ENCODE results near the gene WDR5. TPM values are rescaled to one million over a fixed set of nuclear protein-coding genes. Genes with fewer than 3 reads are reported as not detected.
A peak's percentile ranks its signal among the peaks of the same experiment; 100 is the strongest.

WDR5 gene
- total RNA-seq, 2 donors from 2014 or later: 53.8 to 57.2 TPM

DNA sequence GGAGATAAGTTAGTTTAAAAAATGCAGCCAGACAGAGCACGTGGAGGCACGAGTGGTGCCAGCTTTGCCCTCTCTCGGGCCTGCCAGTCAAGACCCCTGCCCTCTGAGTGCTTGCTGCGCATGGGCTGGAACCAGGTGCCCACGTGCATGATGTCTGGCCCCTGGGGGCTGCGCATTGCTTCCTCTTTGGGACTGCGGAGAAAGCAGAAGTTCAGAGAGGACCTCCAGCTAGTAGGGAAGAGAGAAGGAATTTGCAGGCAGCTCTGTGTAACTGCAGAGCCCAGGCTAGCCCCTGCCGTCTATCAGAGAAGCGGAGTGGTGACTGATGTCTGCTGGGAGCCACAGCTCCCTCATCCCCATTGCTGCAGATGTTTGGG lies 38.2 kb downstream of the WDR5 start:
- no peak overlapping the region for H3K4me3 Mint-ChIP-seq
- no peak overlapping the region for H3K27ac ChIP-seq (ENCODE audit: low read depth, low read length)
- H3K36me3 ChIP-seq (ENCODE audit: control insufficient read depth, insufficient read depth, low read length): no peaks in the 10 kb centered on the region
- H3K9ac ChIP-seq (ENCODE audit: extremely low read depth, low read length, poor library complexity, severe bottlenecking): no peak overlapping the region
- no peak overlapping the region for H3K4me3 ChIP-seq (ENCODE audit: low read length)
- no peaks in the 10 kb centered on the region for H3K27me3 Mint-ChIP-seq (ENCODE audit: insufficient read depth)
- no peak overlapping the region for H3K27ac Mint-ChIP-seq
- 91 to 94% methylated on average over 5 to 9 of the region's 9 CpGs for WGBS, 2 experiments (ENCODE audit: insufficient coverage in 1 of 2, insufficient read length in 1 of 2)
- TF ChIP-seq, protein P1, sequence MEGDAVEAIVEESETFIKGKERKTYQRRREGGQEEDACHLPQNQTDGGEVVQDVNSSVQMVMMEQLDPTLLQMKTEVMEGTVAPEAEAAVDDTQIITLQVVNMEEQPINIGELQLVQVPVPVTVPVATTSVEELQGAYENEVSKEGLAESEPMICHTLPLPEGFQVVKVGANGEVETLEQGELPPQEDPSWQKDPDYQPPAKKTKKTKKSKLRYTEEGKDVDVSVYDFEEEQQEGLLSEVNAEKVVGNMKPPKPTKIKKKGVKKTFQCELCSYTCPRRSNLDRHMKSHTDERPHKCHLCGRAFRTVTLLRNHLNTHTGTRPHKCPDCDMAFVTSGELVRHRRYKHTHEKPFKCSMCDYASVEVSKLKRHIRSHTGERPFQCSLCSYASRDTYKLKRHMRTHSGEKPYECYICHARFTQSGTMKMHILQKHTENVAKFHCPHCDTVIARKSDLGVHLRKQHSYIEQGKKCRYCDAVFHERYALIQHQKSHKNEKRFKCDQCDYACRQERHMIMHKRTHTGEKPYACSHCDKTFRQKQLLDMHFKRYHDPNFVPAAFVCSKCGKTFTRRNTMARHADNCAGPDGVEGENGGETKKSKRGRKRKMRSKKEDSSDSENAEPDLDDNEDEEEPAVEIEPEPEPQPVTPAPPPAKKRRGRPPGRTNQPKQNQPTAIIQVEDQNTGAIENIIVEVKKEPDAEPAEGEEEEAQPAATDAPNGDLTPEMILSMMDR (conservative IDR thresholded peaks at IDR 0.05): no peak
- no peaks in the 10 kb centered on the region for H3K36me3 Mint-ChIP-seq (ENCODE audit: low read depth)
- no peaks in the 10 kb centered on the region for H3K4me1 Mint-ChIP-seq
- no peaks in the 10 kb centered on the region for H3K4me1 ChIP-seq (ENCODE audit: control insufficient read depth, insufficient read depth, low read length)
- DNase-seq: no peak
- peaks cover 6% of the 10 kb centered on the region for H3K9me3 Mint-ChIP-seq
- H3K27me3 ChIP-seq (ENCODE audit: control insufficient read depth, insufficient read depth, low read length, poor library complexity, severe bottlenecking): no peaks in the 10 kb centered on the region
- H3K9me3 ChIP-seq (ENCODE audit: control insufficient read depth, low read length): no peaks in the 10 kb centered on the region

DNA sequence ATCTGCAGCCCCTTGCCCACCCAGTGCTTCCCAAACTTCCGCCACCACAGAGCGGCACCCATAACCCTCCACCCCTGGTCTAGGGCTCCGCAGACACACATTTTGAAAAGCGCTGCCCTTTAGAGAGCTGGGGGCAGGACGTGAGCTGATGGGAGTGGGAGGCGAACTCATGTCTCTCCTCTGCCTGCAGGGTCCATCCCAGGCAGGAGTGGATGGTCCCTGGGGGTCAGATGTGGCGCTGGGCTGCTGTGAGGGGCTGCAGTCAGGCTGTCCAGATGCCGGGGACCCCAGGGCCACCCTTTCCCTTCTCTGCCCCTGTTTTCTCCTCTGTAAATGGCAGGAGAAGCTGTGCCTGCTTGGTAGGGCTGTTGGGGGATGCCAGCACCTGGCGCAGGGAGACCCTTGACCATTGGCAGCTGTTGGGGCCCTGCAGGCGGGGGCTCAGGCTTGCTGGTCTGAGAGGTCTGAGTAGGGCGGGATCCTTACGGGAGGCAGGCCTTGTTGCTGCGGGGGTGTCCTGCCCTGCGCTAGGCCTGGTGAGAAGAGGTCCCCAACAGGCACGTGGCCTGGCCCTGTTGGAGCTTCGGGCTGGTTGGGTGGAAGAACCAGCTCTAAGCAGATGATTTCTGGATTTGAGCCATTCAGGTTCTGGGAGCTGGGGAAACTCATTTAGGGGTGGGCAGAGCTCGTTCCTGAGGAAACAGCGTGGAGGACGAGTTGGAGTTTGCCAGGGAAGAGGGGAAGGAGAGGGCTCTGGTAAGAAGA lies 38.8 kb downstream of the WDR5 start:
- Histone ChIP-seq H3K27ac (ENCODE audit: low read depth, low read length) (no peak overlapping the region), H3K4me3 (ENCODE audit: low read length) (no peak overlapping the region), H3K36me3 (ENCODE audit: control insufficient read depth, insufficient read depth, low read length) (no peaks in the 10 kb centered on the region), H3K27me3 (ENCODE audit: control insufficient read depth, insufficient read depth, low read length, poor library complexity, severe bottlenecking) (no peaks in the 10 kb centered on the region), H3K9me3 (ENCODE audit: control insufficient read depth, low read length) (no peaks in the 10 kb centered on the region), H3K4me1 (ENCODE audit: control insufficient read depth, insufficient read depth, low read length) (no peaks in the 10 kb centered on the region), H3K9ac (ENCODE audit: extremely low read depth, low read length, poor library complexity, severe bottlenecking) (no peak overlapping the region)
- TF ChIP-seq, protein P1 (conservative IDR thresholded peaks at IDR 0.05): no peak
- Mint-ChIP-seq H3K27me3 (ENCODE audit: insufficient read depth) (no peaks in the 10 kb centered on the region), H3K4me1 (no peaks in the 10 kb centered on the region), H3K27ac (no peak overlapping the region), H3K4me3 (no peak overlapping the region), H3K36me3 (ENCODE audit: low read depth) (no peaks in the 10 kb centered on the region), H3K9me3 (no peaks in the 10 kb centered on the region)
- no peak for DNase-seq
- 89% methylated on average over 19 of the region's 19 CpGs; no CpG with 5 or more reads in 1 of the 2 experiments for WGBS, 2 experiments (ENCODE audit: insufficient coverage in 1 of 2, insufficient read length in 1 of 2)

DNA sequence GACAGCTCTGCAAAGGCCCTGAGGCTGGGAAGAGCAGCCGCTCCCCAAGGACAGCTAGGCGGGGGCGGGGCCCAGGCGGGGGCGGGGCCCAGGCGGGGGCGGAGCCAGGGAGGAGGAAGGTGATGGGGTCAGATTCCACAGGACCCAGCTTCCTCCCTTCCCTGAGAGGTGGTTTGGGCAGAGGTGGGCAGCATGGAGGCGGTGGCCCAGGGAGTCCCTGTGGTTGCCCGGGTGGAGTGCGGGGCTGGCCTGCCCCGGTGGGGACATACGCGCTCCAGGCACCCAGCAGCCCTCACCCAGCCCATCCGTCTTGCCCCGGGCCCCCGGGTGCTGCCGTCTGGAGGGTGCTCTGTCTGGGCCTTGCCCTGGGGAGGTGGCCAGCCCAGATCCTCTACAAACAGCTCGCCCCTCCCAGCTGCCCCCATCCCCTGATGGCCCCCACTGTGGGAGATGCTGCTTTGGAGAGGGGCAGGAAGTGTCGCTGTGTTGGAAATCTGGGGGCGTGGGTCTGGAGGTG lies 39.5 kb downstream of the WDR5 start:
- Histone ChIP-seq H3K9me3 (ENCODE audit: control insufficient read depth, low read length) (no peaks in the 10 kb centered on the region), H3K9ac (ENCODE audit: extremely low read depth, low read length, poor library complexity, severe bottlenecking) (no peak overlapping the region), H3K27ac (ENCODE audit: low read depth, low read length) (no peak overlapping the region), H3K4me1 (ENCODE audit: control insufficient read depth, insufficient read depth, low read length) (no peaks in the 10 kb centered on the region), H3K36me3 (ENCODE audit: control insufficient read depth, insufficient read depth, low read length) (no peaks in the 10 kb centered on the region), H3K27me3 (ENCODE audit: control insufficient read depth, insufficient read depth, low read length, poor library complexity, severe bottlenecking) (no peaks in the 10 kb centered on the region), H3K4me3 (ENCODE audit: low read length) (no peak overlapping the region)
- DNase-seq: peak; percentile 95
- 73 to 91% methylated on average over 6 to 15 of the region's 20 CpGs for WGBS, 2 experiments (ENCODE audit: insufficient coverage in 1 of 2, insufficient read length in 1 of 2)
- H3K9me3 Mint-ChIP-seq: no peaks in the 10 kb centered on the region
- H3K27ac Mint-ChIP-seq: no peak overlapping the region
- H3K4me3 Mint-ChIP-seq: no peak overlapping the region
- H3K27me3 Mint-ChIP-seq (ENCODE audit: insufficient read depth): no peaks in the 10 kb centered on the region
- H3K4me1 Mint-ChIP-seq: no peaks in the 10 kb centered on the region
- TF ChIP-seq, protein P1 (conservative IDR thresholded peaks at IDR 0.05): no peak
- no peaks in the 10 kb centered on the region for H3K36me3 Mint-ChIP-seq (ENCODE audit: low read depth)
